ENCODE data around the gene KCNB1.

KCNB1 gene

GRCh38 chr20:49497398-49497669 is 14.9 kb upstream of the KCNB1 start:
- DNase-seq (ENCODE audit: low read depth in 2 of 2) = no peak

- no peak for DNase-seq (ENCODE audit: low read depth in 2 of 2)
Measured at GRCh38 chr20:49496553-49497397, 14.3 kb upstream of the KCNB1 start.

- DNase-seq (ENCODE audit: low read depth in 2 of 2) = no peak
Measured at GRCh38 chr20:49496043-49496442, 13.6 kb upstream of the KCNB1 start.

GRCh38 chr20:49490689-49491088 is 8.2 kb upstream of the KCNB1 start:
- DNase-seq (ENCODE audit: low read depth in 2 of 2) = no peak

- DNase-seq (ENCODE audit: low read depth in 2 of 2) = no peak
Measured at GRCh38 chr20:49489688-49490087, 7.2 kb upstream of the KCNB1 start.

- no peak for DNase-seq (ENCODE audit: low read depth in 2 of 2)
Measured at GRCh38 chr20:49486064-49486463, 3.6 kb upstream of the KCNB1 start.

- no peak for DNase-seq (ENCODE audit: low read depth in 2 of 2)
Measured at GRCh38 chr20:49485563-49485962, 3.1 kb upstream of the KCNB1 start.

GRCh38 chr20:49484180-49485140 is 2.0 kb upstream of the KCNB1 start:
- peak; percentile 44 to 63 for DNase-seq (ENCODE audit: low read depth in 2 of 2)

GRCh38 chr20:49483696-49484123 is 1.2 kb upstream of the KCNB1 start:
- no peak for DNase-seq (ENCODE audit: low read depth in 2 of 2)

GRCh38 chr20:49483018-49483695 is 689 bp upstream of the KCNB1 start:
- no peak for DNase-seq (ENCODE audit: low read depth in 2 of 2)

GRCh38 chr20:49482173-49482572 is 295 bp downstream of the KCNB1 start:
- no peak for DNase-seq (ENCODE audit: low read depth in 2 of 2)

GRCh38 chr20:49481116-49481515 is 1.4 kb downstream of the KCNB1 start:
- no peak for DNase-seq (ENCODE audit: low read depth in 2 of 2)

- DNase-seq (ENCODE audit: low read depth in 2 of 2) = no peak
Measured at GRCh38 chr20:49480236-49480635, 2.2 kb downstream of the KCNB1 start.

GRCh38 chr20:49479785-49480184 is 2.7 kb downstream of the KCNB1 start:
- no peak for DNase-seq (ENCODE audit: low read depth in 2 of 2)

- DNase-seq (ENCODE audit: low read depth in 2 of 2) = no peak
Measured at GRCh38 chr20:49478754-49479689, 3.4 kb downstream of the KCNB1 start.

- no peak for DNase-seq (ENCODE audit: low read depth in 2 of 2)
Measured at GRCh38 chr20:49478266-49478665, 4.2 kb downstream of the KCNB1 start.

GRCh38 chr20:49477200-49477599 is 5.3 kb downstream of the KCNB1 start:
- DNase-seq (ENCODE audit: low read depth in 2 of 2) = no peak

- DNase-seq (ENCODE audit: low read depth in 2 of 2) = no peak
Measured at GRCh38 chr20:49476016-49476355, 6.5 kb downstream of the KCNB1 start.

- no peak for DNase-seq (ENCODE audit: low read depth in 2 of 2)
Measured at GRCh38 chr20:49475292-49476015, 7.0 kb downstream of the KCNB1 start.

GRCh38 chr20:49471397-49471796 is 11.1 kb downstream of the KCNB1 start:
- no peak for DNase-seq (ENCODE audit: low read depth in 2 of 2)

GRCh38 chr20:49470922-49471321 is 11.5 kb downstream of the KCNB1 start:
- DNase-seq (ENCODE audit: low read depth in 2 of 2) = no peak

Data from stimulated activated CD4-positive, alpha-beta T cell treated with anti-CD3 and anti-CD28 coated beads, Interleukin-15, amount 100 ng/mL, for 48 hours (primary cell).